Activated CD8-positive, alpha-beta memory T cell treated with anti-CD3 and anti-CD28 coated beads for 24 hours (primary cell): ENCODE measurements around the gene OTULIN.
A peak's percentile ranks its signal among the peaks of the same experiment; 100 is the strongest.

ENCODE experiments used
- DNase-seq: peaks from one replicate; pipeline ENCODE4 v3.0.0-alpha.2; 2020

OTULIN gene

DNA sequence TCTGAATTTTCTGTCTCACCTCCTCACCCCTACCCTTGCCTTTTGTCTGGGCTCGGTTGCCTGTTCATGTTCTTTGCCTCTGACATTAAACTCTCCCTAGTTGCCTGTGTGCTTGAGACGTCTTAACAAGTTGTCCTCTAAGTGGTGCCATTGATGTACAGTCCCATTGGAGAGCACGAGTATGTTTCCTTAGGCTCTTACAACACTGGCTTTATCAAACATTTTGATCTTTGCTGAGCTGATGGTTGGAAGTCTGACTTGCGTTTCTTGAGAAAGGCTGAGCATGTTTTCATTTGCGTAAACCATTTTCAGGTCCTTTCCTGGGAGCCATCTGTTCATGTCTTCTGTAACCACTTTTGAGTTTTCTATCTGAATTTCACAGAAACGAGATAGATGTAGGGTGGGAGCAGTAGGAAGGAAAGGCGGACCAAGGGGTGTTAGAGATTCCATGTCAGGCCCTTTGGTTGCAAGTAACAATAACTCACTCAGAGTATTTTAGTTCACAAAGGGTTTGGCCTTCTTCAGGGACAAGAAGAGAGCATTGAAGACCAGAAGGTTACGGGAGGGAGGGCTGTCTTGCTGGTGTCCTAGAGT lies 35.4 kb downstream of the OTULIN start:
- peak; percentile 33 for DNase-seq

DNA sequence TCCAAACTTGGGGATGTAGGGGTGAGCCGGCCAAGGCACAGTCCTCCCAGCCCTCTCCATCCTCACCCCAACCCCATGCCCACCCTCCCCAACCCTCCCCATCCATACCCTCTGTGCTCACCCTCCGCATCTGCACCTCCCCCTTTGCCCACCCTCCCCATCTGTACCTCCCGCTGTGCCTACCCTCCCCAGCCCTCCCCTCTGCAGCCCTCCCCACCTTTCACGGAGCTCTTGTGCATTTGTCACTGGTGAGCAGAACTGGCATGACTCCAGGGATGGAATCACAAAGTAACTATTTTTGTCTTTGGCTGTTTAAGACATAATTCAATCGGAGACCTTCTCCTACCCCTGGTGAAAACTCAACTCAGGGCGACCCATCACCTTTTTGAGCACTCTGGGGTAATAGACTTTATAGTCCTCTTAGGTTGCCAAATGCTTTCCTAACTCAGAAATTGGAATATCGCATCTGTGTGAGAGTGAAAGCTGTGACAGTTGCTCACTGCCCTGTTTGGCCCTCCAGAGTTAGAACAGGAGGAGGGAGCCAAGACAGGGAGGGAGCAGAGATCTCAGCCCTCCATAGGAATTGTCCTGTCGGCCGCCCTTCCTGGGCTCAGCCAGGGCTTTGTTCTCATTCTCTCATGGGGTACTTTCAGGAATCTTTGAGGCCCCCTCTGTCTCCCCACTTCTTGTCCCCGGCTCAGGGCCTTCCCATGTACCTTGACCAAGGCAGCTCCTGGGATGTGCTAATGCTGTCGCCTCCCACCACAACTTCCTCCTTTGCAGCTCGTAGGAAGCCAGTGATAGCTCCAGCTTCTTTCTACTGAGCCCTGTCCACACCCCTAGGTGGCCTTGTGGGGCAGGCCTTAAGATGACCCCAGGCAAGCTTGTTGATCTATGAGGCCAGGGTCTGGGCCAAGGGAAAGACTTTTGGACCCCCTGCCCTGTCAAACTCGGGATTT lies 36.2 kb downstream of the OTULIN start:
- peak; percentile 51 for DNase-seq

DNA sequence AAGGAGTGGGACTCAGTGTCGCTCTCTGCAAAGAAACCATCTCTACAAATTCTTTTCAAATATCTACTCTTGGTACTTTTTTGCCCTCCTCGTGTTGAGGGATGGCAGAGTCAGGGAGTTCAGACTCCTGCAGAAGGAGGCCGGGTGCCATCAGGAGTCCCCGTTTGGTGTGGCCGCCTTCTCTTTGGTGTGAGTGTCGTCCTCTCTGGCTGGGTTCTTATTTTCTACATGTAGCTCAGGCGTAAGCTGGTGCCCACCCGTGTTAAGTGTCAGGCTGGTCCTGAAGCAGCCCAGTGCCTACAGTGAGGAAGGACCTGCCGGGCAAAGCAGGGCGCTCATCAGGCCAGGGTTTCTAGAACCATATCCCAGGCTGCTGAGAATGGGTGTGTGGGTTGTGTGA lies 37.0 kb downstream of the OTULIN start:
- DNase-seq: peak; percentile 50

DNA sequence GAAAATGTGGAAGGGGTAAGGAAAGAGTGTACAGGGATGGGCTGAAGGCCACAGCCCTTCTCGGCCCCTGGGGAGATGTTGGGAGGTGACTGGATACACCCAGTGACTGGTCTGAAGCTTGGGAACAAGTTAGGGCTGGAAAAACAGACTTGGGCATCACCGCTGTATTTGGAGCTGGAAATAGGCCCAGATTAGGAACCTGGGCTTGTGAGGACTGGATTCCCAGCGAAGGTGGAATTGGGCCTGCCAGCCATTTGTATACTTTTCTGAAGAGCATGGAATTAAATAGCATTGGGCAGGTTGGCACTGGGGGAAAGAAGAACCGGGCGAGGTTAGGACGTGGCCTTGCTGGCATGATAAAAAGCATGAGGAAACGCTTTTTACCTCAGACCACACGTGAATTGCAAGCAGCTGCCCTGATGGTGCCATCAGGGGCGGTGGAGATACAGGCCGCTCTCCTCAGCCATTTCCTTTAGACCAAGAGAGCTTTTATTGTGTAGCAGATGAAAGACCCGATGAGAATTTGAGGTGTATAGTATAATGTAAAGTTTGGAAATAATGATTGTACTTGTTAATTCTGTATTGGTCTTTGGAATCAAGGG lies 37.8 kb downstream of the OTULIN start:
- DNase-seq: peak; percentile 46

DNA sequence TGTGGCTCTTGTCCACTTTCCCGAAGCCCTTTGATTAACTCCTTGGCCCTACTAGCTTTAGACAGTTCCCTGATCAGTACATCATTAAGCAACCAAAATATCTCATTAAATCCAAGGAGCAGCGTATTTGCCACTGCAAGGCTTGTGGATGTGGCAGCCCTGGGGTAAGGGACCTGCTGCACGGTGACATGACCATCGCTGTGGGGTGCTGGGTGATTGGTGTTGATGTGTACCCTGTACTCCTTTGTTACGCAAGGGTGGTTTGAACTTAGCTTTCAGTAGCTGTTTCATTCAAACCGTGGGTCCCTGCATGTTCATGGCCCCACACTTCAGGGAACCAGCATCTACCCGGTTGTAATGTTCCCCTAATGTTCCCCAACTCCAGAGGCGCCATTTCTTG lies 41.0 kb downstream of the OTULIN start:
- peak; percentile 55 for DNase-seq

DNA sequence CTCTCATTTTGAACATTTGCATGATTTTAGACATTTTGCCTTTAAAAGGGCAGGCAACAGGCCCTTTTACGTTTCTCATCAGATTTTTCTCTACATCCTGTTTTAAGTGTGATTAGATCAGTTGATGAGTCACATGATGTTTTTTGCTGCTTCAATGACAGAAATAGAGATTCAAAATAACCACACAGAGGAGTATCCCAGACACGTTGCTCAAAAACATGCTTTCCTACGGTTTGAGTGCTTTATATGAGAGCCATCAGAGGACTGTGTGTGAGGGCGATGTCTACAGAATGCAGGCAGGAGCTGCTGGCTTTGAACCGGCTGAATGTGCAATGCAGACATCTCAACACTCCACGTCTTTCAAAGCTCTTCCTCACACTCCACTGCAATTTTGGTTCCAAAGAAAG lies 42.1 kb downstream of the OTULIN start:
- DNase-seq: peak; percentile 64

DNA sequence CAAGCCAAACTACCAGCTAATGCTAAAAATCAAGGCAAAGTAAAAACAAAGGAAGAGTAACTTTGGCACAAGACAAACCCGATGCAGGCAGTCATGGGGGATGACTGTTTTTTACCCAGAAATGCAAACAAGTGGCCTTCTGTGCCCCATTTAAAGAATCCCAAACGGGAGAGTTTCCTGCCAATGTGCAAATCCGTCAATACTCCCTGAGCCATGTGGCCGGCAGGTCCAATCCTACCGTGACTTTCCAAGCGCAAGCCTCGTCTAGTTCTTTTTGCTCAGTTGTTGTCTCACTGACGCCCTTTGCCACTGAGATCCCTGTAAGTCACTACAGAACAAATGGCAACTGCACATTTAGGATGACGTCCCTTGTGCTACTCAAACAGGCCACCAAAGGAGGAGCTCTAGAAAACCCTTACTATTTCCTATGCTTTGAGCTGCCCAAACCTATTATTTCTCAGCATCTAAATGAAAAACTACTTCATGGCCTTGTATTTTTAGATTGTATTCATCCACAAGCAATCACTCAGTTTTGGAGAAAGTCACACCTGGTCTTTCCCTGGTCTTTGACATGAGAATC lies 43.4 kb downstream of the OTULIN start:
- peak; percentile 50 for DNase-seq

DNA sequence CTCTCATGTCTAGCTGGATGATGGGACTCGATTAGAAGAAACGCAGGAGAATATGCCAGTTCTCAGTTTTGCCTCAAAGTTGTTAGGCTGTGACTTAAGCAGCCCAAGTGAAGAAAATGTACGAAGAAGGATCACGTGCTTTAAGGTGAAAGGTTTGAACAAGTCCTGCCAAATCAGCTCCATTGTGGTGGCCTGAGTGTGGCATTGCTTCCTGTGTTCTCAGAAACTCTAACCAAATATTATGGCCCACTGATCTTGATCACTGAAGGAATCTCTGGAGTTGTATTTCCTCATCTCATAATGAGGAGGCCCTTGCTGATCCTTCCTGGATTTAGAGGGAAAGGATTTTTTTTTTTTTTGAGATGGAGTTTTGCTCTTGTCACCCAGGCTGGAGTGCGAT lies 44.0 kb downstream of the OTULIN start:
- DNase-seq: peak; percentile 42

DNA sequence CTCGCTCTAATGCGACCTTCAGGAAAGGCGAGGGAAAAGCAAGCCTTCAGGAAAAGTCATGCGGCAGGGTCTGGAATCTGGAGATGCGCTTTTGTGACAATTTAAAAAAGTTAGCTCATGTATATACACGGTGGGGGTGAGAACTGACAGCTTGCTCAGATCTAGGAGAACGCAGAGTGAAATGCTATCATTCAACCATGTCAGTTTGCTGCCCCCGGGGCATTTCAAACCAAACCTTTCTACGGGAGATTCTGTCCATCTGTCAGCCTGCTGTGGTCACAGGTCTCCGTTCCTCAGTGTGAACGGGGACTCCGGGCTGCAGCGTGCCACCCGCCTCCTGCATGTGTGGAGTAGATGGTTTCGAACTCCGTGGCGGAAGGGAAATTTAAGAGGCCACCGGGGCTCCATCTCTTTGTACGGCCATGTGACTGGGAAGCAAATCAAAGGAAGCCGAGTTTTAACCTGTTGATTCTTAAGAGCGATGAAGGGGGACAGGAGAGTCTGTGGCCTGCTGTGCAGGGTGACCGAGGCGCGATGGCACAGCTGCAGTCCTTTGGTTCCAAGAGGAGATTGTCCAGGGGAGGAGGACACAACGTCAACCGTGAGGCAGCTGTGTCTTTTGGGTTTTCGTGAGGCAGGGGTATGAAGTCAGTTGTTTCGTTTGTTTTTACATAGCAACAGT lies 45.9 kb downstream of the OTULIN start:
- peak; percentile 43 for DNase-seq

DNA sequence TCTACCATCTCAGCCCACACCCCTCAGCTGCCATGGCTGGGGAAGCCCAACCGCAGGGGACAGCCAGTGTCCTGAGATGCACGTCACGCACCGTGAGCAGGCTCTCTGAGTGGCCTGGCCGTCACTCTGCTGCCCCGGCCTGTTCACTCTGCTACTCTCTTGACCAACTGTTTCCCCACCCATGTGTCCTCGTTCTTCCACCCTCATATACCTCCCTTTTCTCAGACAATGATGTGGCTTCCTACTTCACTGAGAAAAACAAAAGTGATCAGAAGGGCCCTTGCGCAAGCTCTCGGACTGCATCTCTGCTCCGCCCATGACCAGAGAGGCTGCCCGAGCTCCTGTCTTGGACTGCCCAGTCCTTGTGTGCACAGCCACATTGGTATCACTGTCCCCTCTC lies 47.6 kb downstream of the OTULIN start:
- DNase-seq: peak; percentile 50

DNA sequence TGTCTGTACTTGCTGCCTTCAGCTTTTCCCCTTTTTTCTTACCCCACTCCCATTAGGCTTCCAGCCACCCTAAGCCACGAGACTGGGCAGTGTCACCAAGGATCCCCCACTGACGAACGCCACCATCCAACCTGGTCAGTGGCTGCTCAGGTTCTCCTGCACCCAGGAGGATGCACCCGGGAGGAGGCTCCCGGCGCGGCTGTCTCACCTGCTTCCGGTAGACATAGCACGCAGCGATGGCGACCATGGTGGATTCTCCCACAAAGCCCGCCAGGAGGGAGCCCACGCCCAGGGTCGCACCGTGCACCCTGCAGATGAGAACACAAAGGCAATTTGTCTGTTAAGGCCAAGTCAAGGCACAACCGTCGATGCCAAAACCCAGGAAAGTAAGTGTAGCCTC lies 48.1 kb downstream of the OTULIN start:
- DNase-seq: no peak

DNA sequence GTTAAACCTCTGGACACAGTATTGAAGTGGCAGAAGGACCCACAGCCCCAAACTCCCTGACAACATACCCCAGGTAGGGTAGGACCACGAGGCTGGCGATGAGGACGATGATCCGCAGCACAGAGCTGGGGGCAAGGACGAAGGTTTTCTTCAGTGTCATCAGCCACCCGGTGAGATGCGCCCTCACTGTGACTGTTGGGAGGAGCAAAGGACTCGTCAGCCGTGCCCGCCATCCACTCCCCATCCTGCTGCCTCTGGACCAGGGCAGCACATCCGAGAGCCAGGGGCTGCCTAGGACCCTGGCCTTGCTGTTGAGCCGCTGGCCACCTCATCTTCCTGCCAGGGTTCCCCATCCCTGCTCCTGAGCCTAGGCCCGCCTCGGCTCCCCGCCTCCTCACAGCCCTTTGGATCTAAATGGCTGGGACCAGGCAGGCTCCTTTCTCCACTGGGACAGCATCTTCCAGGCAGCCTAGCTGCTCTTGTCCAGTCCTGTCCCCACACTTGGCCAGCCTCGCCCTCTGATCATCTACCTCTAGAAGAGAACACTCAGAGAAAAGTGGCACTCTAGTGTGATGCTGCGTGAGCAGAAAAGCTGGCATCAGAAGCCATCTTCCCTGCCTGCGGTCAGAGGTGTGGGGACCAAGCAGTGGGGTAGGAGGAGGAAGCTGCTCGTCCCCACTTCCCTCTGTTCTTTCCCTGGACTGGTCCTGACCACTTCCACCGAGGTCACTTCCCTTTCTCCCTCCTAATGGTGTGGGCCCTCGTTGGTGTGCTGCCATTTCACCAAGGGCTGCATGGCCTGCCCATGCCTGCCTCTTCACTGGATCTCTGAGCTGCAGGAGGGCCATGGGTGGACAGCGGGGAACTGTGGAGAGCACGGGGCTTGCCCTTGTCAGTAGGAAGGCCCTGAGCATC lies 49.2 kb downstream of the OTULIN start:
- DNase-seq: peak; percentile 52

DNA sequence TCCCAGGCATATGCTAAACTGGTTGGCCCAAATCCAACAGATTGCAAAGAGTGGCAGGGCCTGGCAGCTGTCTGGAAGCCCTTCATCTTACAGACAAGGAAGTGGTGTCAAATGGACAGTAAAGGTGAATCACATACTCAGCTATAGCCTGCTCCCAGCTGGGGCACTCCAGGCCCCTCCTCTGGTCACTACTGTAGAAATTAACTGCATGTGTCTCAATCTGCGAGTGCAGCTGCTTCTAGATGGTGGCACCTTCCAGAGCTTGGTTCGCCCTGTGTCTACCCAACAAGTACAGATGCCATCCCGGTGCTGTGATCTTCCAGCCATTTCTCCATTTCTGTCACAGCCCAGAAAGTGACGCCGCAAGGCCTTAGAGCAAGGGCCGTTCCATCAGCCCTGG lies 50.2 kb downstream of the OTULIN start:
- peak; percentile 53 for DNase-seq

DNA sequence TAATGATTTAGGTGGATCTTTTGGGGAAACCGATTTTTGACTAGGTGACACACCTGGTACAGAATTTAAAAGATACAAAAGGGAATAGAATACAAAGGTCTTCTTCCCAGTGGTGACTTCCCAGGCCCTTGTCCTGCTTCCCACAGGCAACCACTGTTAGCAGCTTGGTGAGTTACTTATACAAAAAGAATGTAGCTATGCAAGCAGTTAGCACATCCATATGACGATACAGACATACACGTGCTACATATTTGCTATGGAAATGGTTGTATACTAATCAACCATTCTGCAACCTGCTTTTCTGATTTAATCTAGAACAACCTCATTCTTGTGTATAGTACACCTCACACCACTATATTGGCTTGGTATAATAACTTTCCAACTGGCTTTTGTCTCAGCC lies 51.0 kb downstream of the OTULIN start:
- no peak for DNase-seq

DNA sequence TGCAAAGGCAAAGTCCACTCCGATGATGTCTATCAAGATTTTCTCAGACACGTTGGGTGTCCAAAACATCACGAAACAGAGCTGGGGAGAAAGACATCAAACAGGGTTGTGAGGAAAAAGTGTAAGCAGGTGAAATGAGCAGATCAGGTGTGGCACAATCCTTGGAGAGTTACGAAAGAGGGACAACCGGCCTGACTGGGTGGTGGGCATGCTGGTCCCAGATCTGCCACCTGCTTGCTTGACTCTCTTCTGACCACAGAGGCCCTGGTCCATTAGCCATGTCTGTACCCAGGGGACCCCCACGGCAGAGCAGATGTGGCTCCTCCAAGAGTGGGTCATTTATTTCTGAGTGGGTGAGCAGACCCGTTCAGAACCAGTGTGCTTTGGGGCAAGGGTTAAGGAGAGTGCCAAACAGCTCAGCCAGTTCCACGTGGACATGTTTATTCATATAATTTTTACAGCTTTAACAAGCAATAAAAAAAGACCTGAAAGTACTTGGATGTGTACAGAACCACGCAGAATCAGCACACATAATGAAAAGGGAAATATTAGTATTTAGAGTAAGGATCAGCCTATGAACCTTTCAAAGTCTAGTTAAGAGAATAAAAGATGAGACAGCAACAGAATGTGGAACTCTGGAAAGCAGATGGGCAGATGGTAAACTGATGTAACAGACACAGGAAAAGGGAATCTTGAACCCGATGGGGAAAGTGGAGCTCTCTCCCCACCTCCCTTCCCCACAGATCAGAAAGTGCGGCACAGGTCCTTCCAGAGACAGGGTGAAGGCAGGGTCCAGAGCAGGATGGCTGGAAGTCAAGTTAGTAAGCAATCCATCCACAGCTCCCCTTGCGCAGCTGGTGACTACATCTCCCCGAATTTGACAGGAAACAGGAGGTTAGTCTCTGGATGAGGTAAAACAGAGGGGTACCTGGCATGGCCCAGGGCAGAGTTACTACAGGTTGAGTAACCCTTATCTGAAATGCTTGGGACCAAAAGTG lies 52.5 kb downstream of the OTULIN start:
- DNase-seq: peak; percentile 54

DNA sequence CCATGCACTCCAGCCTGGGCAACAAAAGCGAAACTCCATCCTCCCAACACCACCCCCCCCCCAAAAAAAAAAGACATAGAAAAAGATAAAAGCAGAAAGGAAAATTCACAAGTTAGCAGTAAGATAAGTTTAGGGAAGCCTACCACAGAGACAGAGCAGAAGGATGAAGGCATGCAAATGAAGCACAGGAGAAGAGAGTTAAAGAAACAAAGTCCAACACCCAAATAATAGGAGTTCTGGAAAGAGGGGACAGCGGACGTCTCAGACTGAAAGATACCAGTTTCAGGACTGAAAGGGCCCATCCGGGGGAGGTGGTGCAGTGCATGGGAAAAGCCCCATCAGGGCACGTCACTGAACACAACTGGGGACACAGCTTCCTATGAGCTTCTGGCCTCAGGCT lies 54.3 kb downstream of the OTULIN start:
- DNase-seq: no peak

DNA sequence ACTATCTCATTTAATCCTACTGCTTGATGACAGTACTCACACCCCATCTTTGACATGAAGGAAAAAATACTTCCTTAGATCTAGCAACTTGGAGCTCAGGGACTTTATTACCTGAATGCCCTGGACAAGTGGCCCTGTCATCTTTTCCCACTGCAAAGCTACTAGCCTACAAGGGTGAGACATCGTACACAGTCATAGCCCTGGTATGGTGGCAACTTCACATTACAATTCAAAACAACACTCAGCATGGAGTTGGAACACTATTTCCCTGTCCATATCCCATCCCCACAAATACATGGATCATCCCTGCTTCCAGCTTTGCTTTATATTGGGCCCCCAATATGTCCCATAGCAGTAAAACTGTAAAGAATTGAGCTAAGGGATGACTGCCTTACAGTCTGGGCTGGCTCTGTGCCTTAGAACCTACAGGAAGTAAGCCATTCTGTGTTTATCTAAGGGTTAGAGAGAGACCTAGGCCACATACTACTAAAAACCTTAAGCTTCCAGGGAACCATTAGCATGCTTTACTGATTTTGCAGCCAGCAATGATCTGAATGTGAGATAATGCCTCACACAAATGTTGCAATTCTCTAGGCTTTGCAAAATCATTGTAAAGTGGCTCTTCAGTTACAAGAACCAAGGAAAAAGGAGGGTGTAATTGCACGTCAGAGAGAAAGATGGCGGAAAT lies 55.9 kb downstream of the OTULIN start:
- no peak for DNase-seq

DNA sequence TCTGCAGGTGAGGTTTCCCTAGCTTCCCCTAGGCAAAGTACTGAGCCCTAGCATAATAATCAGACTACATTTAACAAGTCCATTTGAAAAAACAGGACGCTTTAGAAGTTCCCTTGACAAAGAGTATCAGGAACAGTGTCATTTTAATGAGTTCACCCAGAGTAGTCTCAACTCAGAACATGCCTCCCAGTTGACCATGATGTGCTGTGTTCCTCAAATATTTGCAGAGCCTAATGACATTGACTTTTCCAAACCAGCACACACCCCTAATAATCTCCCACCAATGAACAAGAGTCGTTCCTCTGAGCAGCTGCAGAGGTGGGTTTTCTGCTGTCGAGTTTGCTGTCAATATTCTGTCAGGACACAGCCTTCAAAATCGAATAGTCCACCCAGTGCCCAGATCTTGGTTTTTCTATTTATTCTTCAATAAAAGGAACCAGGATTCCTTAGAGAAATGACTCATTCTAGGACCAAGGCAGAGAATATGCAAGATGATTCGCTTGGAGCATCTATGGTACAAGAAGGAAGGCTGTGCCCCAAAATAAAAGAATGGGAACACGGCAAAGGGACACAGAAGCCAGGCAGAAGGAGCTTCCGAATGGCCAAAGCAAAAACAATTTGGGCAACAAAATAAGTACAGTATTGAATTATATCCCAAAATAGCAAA lies 57.6 kb downstream of the OTULIN start:
- no peak for DNase-seq

DNA sequence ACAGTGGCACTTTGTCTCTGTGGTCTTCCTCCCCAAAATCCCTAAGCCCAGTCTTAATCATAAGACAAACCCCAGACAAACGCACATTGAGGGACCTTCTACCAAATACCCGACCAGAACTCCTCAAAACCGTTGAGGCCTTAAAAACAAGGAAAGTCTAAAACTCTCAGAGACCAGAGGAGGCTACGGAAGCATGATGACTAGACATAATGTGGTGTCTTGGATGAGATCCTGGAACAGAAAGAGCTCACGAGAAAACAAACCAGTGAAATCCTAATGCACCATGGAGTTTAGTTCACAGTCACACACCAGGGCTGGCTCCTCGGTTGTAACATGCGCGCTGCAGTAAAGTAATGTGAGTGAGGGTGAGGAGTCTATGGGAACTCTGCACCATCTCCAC lies 58.4 kb downstream of the OTULIN start:
- no peak for DNase-seq
